HFF-Myc (cell line): ENCODE data around the gene CRYGD.
"Not testable (repeated sequence)": the region's sequence is repeated elsewhere in the genome, so short reads cannot be mapped to it uniquely, and the experiment has no call there.

ENCODE experiments used
- DNase-seq: peaks from one replicate; pipeline ENCODE4 v3.0.0-alpha.2; 2011; ENCODE audit warnings: low read depth; ENCODE audit errors: extremely low read depth
- H3K4me3 ChIP-seq: replicated peaks from 2 replicates; pipeline ENCODE4 v1.5.1; 2011; ENCODE audit warnings: low read depth, mild to moderate bottlenecking, control low read depth, low read length
- CTCF ChIP-seq: IDR thresholded peaks from 2 replicates; pipeline ENCODE4 v1.5.1; 2012; ENCODE audit warnings: mild to moderate bottlenecking, low read depth, low read length, control low read depth; ENCODE audit errors: missing control alignments

The CRYGD gene

DNA sequence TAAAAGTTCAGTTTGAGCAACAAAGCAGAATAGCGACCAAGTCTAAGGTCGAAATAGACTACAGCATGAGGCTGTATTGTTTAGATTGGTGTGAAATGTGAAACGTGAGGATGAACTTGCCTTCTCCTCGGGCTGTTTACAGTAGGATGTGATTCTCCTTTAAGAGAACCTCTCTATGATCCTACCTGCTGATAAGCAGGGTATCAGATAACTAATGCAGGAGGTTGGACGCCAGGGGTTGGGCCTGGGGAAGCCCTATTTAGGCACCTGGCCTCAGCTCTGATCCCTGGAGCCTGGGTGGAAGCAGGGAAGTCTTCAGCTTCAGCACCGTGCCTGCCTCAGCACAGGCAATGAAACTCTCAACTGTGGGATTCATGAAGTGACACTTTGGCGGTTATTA, 11.4 kb downstream of the CRYGD start:
- no peak for DNase-seq
- TF ChIP-seq CTCF, result no peak
- H3K4me3 ChIP-seq, result no peak overlapping the region

DNA sequence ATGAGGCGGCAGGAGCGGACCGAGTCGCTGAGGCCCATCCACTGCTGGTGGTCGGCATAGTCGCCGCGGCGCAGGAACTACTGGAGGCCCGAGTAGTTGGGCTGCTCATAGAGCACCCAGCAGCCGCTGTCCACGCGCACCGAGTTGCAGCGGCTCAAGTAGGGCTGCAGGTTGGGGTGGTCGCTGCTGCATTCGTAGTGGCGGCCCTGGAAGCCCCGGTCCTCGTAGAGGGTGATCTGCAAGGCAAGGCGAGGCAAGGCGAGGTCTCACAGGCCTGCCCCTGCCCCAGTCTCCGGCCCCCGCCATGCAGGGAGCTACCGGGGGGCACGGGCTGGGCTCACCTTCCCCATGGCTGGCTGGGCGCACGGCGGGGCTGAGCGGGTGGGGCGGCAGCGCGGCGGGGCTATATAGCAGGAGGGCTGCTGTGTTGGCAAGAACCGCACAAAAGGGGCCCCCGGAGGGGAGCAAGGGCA, 12.0 kb downstream of the CRYGD start:
- not testable (repeated sequence) for DNase-seq, H3K4me3 ChIP-seq

DNA sequence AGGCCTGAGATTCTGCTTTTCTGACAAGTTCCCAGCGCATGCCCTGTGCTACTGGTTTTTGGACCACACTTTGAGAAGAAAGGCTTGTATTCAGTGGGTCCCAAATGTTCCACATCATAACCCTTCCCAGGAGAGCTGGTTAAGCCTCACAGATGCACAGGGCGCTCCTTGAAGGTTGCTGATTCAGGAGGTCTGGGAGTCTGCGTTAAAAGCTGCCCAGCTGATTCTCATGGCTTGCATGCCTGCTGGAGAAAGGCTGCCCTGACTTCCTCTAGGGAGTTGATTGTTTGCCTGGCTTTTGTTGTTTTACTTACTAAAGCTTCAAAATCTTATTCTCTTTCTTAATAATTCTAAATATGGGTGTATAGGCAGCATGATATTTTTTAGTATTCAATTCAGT, 20.7 kb downstream of the CRYGD start:
- no peak for DNase-seq
- no peak overlapping the region for H3K4me3 ChIP-seq
- TF ChIP-seq CTCF, result no peak

DNA sequence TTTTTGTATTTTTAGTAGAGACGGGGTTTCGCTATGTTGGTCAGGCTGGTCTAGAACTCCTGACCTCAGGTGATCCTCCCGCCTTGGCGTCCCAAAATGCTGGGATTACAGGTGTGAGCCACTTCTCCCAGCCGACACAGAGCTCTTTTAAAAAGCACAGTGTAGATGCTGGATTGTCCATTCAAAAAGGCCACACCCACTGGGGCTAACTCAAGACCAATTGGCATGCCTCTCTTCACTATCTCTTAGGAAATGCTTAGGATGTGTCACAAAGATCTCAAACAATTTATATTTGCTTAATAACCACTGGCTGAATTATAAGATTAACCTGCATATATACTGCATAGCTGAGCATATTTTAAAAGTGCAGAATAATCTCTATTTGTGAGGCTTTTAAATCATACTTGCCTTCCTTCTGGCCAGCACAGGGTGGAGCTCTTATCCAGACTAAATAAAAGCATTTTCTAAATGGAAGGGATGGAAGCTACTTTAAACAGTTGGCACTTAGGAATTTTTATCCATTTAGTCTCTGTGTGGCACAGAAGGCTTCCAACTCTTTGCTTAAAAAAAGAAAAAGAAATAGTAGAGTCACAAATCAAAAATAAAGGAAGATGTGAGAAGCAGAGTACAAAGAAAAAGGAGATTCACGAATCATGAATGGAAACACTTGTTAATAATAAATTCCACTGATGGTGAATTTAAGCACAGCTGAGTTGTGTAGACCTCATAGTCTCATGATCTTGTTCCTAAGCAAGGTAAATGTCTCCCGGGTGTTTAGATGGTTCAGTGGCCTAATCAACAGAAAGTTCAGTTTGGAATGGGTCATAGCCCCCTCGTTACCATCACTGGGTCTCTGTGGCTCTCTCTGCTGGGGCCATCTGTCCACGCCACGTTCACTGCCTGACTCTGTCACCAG, 22.4 kb downstream of the CRYGD start:
- no peak for DNase-seq
- no peak overlapping the region for H3K4me3 ChIP-seq
- peak; percentile 16 for TF ChIP-seq CTCF

DNA sequence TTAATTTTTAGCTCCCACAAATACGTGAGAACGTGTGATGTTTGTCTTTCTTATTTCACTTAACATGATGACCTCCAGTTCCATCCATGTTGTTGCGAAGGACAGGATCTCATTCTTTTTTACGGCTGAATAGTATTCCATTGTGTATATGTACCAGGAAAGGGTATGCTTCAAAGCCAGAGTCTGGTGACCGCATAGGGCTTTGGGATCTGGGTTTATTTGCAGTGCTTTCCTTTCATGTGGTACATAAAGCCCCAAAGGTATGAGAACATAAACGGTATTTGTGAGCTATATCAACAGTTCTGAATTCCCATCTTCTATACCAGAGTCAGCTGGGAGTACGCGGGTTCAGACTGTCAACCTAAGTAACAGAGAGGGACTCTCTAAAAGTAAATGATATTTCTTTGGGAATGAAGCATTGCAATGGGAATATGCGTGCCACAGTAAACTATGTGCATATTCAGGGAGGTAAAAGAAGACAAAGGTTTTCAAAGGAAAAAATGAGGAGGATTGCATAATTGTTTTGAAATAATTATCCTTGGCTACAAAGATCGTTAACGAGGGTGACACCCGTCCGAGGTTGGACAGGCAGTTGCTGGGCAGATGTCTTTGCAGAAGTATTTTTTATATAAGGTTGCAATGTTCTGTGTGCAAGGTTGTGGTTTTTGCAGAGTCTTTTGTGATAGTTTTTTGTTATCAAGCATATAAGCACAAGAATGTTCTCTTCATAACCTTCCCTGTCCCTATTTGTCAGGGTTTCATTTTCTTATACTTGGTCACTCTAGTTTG, 24.4 kb downstream of the CRYGD start:
- H3K4me3 ChIP-seq, result no peak overlapping the region
- DNase-seq, result no peak
- TF ChIP-seq CTCF, result no peak

GRCh38 chr2:208098701-208099100, 25.6 kb downstream of the CRYGD start:
- DNase-seq, H3K4me3 ChIP-seq: not testable (repeated sequence)

DNA sequence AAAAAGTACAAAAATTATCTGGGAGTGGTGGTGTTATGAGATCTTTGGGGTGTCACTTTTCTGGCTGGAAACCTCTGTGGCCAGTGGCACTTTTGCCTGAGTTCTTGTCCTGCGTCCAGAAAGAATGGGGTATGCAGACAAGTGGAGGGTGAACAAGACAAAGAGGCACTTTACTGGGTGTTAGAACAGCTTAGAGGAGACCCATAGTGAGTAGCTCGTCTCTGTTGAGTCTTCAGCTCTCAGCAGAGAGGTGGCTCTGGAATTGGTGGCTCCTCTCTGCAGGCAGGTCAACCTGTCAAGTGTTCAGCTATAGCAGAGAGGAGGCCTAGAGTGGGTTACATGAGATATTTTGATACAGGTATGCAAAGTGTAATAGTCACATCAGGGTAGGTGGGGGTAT, 26.1 kb downstream of the CRYGD start:
- no peak for TF ChIP-seq CTCF
- H3K4me3 ChIP-seq, result no peak overlapping the region
- DNase-seq, result no peak
